H54 (cell line): ENCODE results near the gene CTSZ.
"Not testable (repeated sequence)": the region's sequence is repeated elsewhere in the genome, so short reads cannot be mapped to it uniquely, and the experiment has no call there.

Experiments used
- DNase-seq: peaks from one replicate; pipeline ENCODE4 v3.0.0; 2011; ENCODE audit warnings: low spot score, mixed read lengths; ENCODE audit not compliant: insufficient read length
- FAIRE-seq: peaks from 3 replicates; lab custom pipeline; 2011; peaks lifted over from hg19 to GRCh38; lab: Jason Lieb, UNC
- POLR2A ChIP-seq: IDR thresholded peaks from 2 replicates; pipeline ENCODE4 v1.6.1; 2011; ENCODE audit warnings: low read depth, mild to moderate bottlenecking, low read length

Gene CTSZ

GRCh38 chr20:59013959-59014608 is 7.0 kb upstream of the CTSZ start:
- FAIRE-seq = no peak
- no peak for TF ChIP-seq POLR2A
- DNase-seq = no peak

GRCh38 chr20:59013031-59013951 is 6.2 kb upstream of the CTSZ start:
- DNase-seq (no peak), FAIRE-seq (no peak)
- no peak for TF ChIP-seq POLR2A

GRCh38 chr20:59011874-59012157 is 4.8 kb upstream of the CTSZ start:
- not testable (repeated sequence) for FAIRE-seq, DNase-seq

- 0 out of 2 replicates have a peak, but pooled peaks have one; percentile 24 for TF ChIP-seq POLR2A
- no peak for FAIRE-seq
- DNase-seq = peak; percentile 86
Observed at GRCh38 chr20:59010995-59011873, 4.2 kb upstream of the CTSZ start.

- FAIRE-seq (no peak), DNase-seq (no peak)
- TF ChIP-seq POLR2A = no peak
Observed at GRCh38 chr20:59010321-59010994, 3.4 kb upstream of the CTSZ start.

DNA sequence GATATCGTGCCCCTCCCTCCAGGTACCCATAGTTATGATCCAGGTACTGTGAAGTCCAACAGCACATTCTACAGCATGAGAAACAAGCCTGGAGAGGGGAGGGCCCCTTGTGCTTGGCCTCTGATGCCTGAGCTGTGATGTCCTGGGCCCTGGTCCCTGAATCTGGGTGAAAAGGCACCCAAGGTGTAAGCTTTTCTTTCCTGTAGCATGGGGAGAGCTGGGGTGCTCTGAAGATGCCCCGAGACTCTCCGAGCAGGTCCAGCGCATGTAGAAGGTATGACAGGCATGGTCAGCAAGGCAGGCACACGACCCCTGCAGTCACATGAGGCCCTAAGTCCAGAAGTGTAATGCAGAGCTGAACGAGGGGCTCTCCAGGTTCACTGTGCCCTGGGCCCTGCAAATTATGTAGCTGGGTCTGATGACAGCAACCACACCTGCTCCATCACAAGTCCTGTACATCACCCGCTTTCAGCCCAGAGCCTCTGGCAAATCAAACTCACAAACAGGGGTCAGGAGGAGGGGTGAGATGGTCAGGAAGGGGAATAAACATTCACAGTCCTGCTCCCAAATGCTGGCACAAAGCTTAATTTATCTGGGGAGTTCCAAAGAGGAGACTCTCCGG is 1.8 kb upstream of the CTSZ start:
- FAIRE-seq = no peak
- TF ChIP-seq POLR2A = no peak
- DNase-seq = no peak

- DNase-seq (no peak), FAIRE-seq (no peak)
- TF ChIP-seq POLR2A = no peak
Observed at GRCh38 chr20:59007665-59008511, 834 bp upstream of the CTSZ start.

- no peak for FAIRE-seq
- peak; percentile 43 for DNase-seq
- no peak; the same call in 1 of the 2 replicates for TF ChIP-seq POLR2A
Observed at GRCh38 chr20:59006167-59006863, 739 bp downstream of the CTSZ start.

GRCh38 chr20:59005523-59006166 is 1.4 kb downstream of the CTSZ start:
- DNase-seq = no peak
- no peak for TF ChIP-seq POLR2A
- FAIRE-seq = no peak

GRCh38 chr20:59004763-59005522 is 2.1 kb downstream of the CTSZ start:
- FAIRE-seq (no peak), DNase-seq (no peak)
- no peak for TF ChIP-seq POLR2A

DNA sequence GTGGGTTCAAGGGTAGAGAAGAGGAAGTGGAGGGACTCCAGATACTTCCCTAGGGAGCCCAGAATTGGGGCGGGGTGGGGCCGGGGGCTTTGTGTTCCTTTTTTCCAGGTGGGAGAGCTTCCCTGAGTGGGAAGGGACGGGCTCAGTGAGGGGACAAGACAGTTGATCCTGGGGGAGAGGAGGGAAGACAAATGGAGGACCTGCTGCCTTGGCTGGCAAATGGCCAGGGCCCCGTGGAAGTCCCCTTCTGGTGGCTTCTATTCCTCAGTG is 2.6 kb downstream of the CTSZ start:
- DNase-seq = no peak
- FAIRE-seq = no peak
- no peak for TF ChIP-seq POLR2A
